Bronchial epithelial cell (primary cell): Measurements from ENCODE around the gene TTC9B. TPM values are rescaled to one million over a fixed set of nuclear protein-coding genes. Genes with fewer than 3 reads are reported as not detected.
"Not testable (repeated sequence)": the region's sequence is repeated elsewhere in the genome, so short reads cannot be mapped to it uniquely, and the experiment has no call there.

Source experiments
- DNase-seq: peaks from one replicate; pipeline ENCODE4 v3.0.0-alpha.2; 2010; ENCODE audit warnings: low read depth
- FAIRE-seq: peaks from 2 replicates; lab custom pipeline; 2011; peaks lifted over from hg19 to GRCh38; lab: Jason Lieb, UNC
- H3K27me3 ChIP-seq: 2 replicates; pipeline ENCODE4 v1.5.1; 2011; ENCODE audit warnings: low read length; ENCODE audit not compliant: control insufficient read depth, insufficient read depth
- H3K36me3 ChIP-seq: 2 replicates; pipeline ENCODE4 v1.5.1; 2011; ENCODE audit warnings: low read length; ENCODE audit not compliant: control insufficient read depth, insufficient read depth
- H3K4me3 ChIP-seq: 2 replicates; pipeline ENCODE4 v1.5.1; 2011; ENCODE audit warnings: mild to moderate bottlenecking, low read depth, low read length, control low read depth
- total RNA-seq: library from RNA; depleted of rRNA; stranded (reverse); fragments of >200 nt; gene quantifications from 2 replicates; pipeline ENCODE4 v1.2.1, GENCODE V29; 2014
- TF ChIP-seq, protein P1 (sequence below): IDR thresholded peaks from 2 replicates; pipeline ENCODE4 v1.5.1; 2011; ENCODE audit warnings: mild to moderate bottlenecking, moderate library complexity, low read length, control low read depth, inconsistent platforms; ENCODE audit not compliant: insufficient read depth, severe bottlenecking

The TTC9B gene
- total RNA-seq, 1 donor from 2014 or later: not detected

DNA sequence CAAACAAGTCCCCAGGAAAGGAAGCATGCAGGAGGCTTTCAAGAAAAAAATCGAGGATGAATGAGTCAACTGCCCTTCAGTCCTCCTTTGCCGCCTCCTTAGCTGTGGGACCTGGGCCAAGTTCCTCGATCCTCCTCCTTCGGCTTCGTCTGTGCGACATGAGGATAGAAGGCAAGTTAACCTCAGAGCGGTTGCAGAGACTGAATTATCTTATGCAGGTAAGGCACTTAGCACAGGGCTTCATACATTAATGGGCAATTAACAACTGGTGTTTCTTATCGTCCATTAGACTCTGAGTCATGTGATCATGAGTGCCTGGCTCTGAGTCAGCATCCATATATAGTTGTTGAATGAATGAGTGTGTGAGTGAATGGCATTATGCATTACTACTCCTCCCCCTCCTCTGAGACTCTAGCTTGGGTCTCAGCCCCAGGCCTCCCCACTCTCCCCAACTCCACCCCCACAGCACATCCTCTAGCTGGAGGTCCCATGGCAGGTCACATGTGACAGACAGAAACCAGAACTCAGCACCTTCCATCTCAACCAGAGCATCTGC, 1.6 kb upstream of the TTC9B start:
- FAIRE-seq (peak; percentile 93), DNase-seq (peak; percentile 90)
- Histone ChIP-seq H3K4me3 (peak overlapping the region; percentile 6), H3K27me3 (peaks cover 15% of the 10 kb centered on the region), H3K36me3 (no peaks in the 10 kb centered on the region)
- TF ChIP-seq, protein P1, sequence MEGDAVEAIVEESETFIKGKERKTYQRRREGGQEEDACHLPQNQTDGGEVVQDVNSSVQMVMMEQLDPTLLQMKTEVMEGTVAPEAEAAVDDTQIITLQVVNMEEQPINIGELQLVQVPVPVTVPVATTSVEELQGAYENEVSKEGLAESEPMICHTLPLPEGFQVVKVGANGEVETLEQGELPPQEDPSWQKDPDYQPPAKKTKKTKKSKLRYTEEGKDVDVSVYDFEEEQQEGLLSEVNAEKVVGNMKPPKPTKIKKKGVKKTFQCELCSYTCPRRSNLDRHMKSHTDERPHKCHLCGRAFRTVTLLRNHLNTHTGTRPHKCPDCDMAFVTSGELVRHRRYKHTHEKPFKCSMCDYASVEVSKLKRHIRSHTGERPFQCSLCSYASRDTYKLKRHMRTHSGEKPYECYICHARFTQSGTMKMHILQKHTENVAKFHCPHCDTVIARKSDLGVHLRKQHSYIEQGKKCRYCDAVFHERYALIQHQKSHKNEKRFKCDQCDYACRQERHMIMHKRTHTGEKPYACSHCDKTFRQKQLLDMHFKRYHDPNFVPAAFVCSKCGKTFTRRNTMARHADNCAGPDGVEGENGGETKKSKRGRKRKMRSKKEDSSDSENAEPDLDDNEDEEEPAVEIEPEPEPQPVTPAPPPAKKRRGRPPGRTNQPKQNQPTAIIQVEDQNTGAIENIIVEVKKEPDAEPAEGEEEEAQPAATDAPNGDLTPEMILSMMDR: no peak

DNA sequence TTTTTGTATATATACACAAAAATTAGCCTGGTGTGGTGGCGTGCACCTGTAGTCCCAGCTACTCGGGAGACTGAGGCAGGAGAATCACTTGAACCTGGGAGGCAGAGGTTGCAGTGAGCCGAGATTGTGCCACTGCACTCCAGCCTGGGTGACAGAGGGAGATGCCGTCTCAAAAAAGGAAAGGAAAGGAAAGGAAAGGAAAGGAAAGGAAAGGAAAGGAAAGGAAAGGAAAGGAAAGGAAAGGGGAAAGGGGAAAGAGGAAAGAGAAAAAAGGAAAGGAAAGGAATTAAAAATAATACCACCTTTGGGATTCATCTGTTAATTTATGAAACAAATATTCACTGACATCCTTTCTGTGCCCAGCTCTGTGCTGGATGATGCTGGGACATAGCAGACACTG, 845 bp upstream of the TTC9B start:
- H3K4me3 ChIP-seq, H3K36me3 ChIP-seq, FAIRE-seq, DNase-seq: not testable (repeated sequence)
- H3K27me3 ChIP-seq: peaks cover 15% of the 10 kb centered on the region

DNA sequence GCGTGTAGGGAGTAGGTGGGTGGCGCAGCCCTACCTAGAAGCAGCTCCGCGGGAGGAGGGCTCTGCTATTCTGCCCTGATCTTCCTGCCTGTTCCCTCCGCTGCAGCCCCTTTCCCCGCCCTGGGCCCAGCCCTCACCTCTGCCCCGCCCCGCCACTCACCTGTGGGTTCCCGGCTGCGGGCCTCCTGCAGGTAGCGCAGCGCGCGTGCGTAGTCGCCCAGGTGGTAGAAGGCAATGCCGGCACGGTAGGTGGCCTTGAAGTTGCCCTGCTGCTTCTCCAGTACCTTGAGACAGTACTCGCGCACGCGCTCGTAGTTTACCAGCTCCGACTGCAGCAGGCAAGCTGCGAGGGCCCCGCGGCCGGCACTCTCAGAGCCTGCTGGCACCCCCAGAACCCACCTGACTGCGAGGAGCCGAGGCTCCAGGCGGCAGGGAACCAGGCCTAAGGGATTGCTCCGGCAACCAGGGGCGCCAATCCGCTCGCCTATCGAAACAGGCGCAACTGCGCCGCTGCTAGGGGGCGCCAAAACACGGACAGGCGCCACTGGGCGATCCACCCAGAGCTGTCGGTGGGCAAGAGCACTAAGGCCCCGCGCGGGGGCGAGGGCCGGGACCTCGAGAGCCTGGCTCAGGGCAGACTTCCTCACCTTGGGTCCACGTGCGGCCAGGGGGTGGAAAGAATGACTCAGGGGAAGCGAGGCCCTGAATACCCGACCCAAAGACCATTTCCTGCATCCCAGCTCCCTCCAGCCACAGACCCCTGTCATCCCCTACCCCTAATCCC, 965 bp downstream of the TTC9B start:
- Histone ChIP-seq H3K27me3 (peaks cover 15% of the 10 kb centered on the region), H3K4me3 (peak overlapping the region; percentile 3), H3K36me3 (no peaks in the 10 kb centered on the region)
- TF ChIP-seq, protein P1: peak; percentile 65
- DNase-seq (peak; percentile 36), FAIRE-seq (no peak)

DNA sequence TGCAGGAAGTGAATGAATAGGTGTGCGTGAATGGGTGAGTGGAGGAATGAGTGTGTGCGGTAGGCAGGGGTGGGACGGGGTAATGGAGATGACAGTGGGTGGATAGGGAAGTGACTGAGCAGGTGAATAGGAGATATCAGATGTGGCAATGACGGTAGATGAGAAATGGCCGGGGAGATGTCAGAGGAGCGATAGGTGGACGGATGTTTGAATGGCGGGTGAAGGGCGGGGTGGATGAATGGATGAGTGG, 1.5 kb downstream of the TTC9B start:
- no peaks in the 10 kb centered on the region for H3K36me3 ChIP-seq
- DNase-seq (peak; percentile 2), FAIRE-seq (no peak)
- H3K4me3 ChIP-seq: no peak overlapping the region
- H3K27me3 ChIP-seq: peaks cover 15% of the 10 kb centered on the region
- TF ChIP-seq, protein P1: no peak

DNA sequence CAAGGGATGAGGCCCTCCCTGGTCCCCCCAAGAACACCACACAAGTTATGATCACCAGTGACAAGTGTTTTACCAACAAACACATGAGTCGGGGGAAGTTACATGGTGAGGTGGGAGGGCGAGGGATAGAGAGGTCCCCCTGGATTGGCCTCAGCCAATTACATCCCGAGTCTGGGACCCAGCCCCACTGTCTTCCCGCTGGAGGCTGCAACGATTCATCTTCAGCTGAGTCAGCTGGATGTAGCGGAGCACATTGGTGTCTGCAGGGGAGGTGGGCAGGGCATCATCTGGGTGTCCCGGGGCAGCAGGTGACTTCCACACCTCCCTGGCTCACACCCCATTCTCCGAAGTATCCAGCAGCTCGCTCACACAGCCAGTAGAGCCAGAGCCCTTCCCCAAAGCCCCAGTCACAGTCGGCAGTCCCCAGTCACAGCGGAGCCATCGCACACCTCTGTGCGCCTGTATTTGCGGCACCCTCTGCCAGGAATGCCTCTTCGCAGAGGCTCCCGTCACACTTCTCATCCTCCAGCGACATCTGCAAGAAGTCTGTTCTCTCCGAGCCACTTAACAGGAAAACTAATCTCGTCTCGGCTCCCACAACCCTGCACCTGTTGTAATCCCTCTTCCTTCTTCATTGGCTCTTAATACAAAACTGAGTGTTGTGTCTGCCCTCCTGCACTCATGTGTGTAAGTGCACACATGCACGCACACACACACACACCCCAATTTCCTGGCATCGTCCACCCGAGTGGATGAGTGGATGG, 2.0 kb downstream of the TTC9B start:
- DNase-seq (no peak), FAIRE-seq (peak; percentile 7)
- TF ChIP-seq, protein P1: no peak
- Histone ChIP-seq H3K36me3 (no peaks in the 10 kb centered on the region), H3K27me3 (peaks cover 15% of the 10 kb centered on the region), H3K4me3 (no peak overlapping the region)

DNA sequence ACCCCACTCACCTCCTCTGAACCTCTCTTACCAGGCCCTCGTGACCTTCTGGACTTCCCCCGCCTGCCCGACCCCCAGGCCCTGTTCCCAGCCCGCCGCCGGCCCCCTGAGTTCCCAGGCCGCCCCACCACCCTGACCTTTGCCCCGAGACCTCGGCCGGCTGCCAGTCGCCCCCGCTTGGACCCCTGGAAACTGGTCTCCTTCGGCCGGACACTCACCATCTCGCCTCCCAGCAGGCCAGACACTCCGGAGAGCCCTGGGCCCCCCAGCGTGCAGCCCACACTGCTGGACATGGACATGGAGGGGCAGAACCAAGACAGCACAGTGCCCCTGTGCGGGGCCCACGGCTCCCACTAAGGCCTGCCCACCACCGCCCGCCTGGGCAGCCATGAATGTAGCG, 3.2 kb downstream of the TTC9B start:
- Histone ChIP-seq H3K36me3 (no peaks in the 10 kb centered on the region), H3K27me3 (peaks cover 15% of the 10 kb centered on the region), H3K4me3 (no peak overlapping the region)
- DNase-seq: no peak
- FAIRE-seq: no peak
- TF ChIP-seq, protein P1: no peak
